Astrocyte of the spinal cord (primary cell): ENCODE measurements around the gene TMUB1.

Experiments
- DNase-seq: peaks from one replicate; pipeline ENCODE4 v3.0.0; 2011; ENCODE audit warnings: low read depth, low spot score
- H3K4me3 ChIP-seq: 2 replicates; pipeline ENCODE4 v1.5.1; 2011; ENCODE audit warnings: low read depth, mild to moderate bottlenecking, low read length, moderate library complexity
- in situ Hi-C: cut with HindIII; loops from 2 replicates; pipeline ENCODE4 v1.10.0; 2017; ENCODE audit warnings: low sequenced_read_pairs
- TF ChIP-seq, protein P1 (sequence below): IDR thresholded peaks from 2 replicates; pipeline ENCODE4 v1.5.1; 2012; ENCODE audit warnings: low read depth, mild to moderate bottlenecking, low read length, inconsistent platforms

TMUB1 gene

DNA sequence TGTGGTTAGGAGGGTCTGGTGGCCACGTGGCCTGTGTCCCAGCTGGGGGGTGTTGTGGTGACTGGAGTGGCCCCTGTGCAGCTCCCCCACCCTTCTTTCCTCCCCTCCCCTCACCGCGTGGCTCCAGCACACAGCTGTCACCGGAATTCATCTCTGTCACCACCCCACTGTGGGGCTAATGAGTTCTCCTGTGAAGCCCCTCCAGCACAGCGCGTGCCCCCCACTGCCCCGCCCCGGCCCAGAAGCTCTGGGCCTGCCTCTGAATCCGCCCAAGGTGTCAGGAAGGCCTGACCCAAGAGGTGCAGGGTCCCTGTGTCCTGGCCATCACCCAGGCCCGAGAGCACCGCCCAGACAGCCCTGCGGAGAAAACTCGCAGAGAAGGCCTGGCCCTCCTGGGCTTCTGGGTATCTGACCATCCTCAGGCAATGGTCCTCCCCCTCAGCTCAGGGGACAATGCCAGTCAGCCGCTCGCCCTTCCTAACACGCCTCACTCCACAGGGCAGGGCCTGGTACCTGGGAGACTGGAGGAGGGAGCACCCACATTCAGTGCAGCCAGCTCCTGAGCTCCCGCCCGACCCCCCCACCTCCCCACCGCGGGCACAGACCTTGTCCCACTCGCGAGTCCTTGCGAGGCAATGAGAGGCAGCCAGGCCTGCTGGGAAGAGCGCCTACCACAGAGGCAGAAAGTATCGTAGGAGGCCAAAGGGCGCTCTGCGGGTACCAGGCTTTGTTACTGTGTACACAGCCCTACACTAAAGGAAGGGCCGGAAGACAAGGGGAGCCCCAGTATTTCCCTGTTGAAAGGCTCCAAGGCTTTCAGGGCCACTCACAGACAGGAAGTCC is 46.0 kb upstream of the TMUB1 start:
- TF ChIP-seq, protein P1, sequence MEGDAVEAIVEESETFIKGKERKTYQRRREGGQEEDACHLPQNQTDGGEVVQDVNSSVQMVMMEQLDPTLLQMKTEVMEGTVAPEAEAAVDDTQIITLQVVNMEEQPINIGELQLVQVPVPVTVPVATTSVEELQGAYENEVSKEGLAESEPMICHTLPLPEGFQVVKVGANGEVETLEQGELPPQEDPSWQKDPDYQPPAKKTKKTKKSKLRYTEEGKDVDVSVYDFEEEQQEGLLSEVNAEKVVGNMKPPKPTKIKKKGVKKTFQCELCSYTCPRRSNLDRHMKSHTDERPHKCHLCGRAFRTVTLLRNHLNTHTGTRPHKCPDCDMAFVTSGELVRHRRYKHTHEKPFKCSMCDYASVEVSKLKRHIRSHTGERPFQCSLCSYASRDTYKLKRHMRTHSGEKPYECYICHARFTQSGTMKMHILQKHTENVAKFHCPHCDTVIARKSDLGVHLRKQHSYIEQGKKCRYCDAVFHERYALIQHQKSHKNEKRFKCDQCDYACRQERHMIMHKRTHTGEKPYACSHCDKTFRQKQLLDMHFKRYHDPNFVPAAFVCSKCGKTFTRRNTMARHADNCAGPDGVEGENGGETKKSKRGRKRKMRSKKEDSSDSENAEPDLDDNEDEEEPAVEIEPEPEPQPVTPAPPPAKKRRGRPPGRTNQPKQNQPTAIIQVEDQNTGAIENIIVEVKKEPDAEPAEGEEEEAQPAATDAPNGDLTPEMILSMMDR, result no peak
- H3K4me3 ChIP-seq, result no peak overlapping the region
- DNase-seq, result no peak
- in situ Hi-C loops, result no loop called here

DNA sequence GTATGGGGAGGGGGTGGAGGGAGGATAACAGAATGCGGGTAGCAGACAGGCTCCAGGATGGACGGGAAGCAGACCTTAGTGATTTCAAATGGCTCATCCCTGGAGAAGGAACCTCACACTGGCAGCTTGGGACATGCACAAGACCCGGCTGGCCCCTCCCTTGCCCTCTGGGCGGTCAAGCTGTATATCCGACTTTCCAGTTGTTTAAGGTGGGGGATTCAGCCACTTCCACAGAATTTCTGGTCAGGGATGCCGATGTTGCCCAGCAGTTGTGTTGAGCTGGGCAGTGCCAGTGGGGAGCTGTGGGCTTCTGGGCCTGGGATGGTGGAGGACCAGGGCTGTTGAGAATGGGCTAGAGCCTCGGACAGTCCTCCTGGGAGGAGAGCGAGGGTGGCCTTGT is 45.4 kb upstream of the TMUB1 start:
- no peak for DNase-seq
- no peak overlapping the region for H3K4me3 ChIP-seq
- TF ChIP-seq, protein P1, result no peak
- in situ Hi-C loops, result no loop called here

DNA sequence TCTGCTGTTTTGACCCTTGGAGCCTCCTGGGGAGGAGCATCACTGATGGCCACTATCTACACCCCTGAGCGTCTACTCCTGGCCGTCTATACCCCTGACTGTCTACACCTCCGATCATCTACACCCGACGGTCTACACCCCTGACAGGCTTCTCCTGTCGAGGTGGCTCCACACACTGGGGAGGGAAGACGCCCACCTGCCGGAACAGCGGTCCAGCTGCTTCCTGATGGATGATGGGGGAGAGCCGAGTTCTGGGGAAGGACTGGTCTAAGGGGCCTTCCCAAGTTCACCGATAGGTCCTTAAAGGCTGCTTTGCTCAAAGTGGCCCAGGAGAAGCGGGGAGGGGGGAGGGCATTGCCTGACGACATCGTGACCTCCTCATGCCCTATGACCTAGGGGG is 44.9 kb upstream of the TMUB1 start:
- no peak overlapping the region for H3K4me3 ChIP-seq
- in situ Hi-C loops, result no loop called here
- TF ChIP-seq, protein P1, result no peak
- DNase-seq, result no peak

DNA sequence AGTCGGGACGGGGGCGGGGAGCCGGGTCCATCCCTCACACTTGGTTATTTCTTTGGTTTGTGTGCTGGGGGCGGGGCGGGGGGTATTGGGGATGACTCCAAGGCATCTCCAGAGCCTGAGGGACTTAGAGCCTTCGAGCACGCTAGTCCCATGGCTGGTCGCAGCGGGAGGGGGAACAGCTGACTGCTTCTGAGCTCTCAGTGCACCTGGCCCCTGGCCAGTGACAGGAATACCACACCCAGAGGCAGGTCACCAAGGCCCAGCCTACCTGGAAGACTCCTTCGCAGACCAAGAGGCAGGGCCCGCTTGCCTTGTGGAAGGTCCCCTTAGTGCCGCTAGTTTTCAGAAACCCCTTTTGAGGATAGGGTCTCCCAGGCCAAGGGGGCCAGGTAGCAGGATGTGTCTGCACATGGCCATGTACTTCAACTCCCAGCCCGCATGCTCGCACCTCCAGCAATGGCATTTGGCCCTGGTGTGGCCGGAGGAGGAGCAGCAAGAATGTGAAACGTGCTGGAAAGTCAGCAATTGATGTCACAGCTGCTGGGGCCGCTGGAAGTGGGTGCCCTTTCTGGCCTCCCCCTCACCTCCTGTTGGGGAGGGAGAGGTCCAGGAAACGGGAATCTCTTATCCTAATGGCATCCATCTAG is 43.3 kb upstream of the TMUB1 start:
- in situ Hi-C loops, result no loop called here
- no peak overlapping the region for H3K4me3 ChIP-seq
- TF ChIP-seq, protein P1, result no peak
- DNase-seq, result no peak

DNA sequence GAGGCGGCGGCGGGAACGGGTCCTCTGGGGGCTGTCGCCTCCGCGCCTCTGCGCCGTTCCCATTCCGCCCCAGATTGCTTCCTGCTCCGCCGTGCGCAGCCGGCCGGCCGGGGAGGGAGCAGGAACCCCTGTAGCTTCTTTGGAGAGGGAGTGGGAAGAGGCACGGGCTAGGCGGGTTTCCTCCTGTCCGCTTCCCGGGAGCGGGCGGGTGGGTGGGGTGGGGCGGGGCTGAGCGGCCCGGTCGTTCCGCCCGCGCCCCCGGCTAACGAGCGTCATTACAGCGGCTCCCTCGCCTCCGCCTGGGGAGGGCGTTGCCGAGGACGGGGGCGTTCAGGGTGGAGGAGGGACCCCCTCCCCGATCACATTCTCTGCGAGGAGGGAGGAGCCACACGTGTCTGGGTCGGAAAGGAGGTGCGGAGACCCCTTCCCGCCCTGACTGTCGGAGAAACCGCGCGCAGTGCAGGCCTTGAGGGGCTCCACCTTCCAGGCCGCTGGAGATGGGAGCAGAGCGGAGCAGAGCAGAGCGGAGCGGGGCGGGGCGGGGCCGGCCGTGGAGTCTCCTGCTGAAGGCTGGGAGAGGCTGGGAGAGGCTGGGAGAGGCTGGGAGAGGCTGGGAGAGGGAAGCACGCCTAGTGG is 42.7 kb upstream of the TMUB1 start:
- in situ Hi-C loops, result no loop called here
- H3K4me3 ChIP-seq, result peak overlapping the region; percentile 32
- TF ChIP-seq, protein P1, result no peak
- peak; percentile 14 for DNase-seq

DNA sequence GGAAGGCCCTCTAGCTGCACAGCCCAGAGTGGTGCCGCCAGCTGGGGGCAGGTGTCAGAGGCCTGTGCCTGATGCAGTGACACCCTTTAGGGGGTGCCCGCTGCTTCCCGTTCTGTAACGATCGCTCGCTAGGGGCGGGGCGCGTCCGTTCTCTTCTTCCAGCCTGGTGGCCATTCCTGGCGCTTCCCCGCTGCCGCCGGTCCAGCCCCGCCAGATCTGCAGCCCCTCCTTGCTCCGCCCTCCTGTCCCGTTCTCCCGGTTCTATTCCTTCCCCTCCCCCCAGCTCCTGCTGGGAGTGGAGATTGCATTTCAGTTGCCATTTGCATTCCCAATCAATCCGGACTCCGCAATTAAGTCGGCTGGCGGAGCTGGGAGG is 42.2 kb upstream of the TMUB1 start:
- in situ Hi-C loops, result no loop called here
- TF ChIP-seq, protein P1, result peak; percentile 0
- peak; percentile 17 for DNase-seq
- H3K4me3 ChIP-seq, result peak overlapping the region; percentile 32
